Measurements from ENCODE around the gene PDE10A. TPM values are rescaled to one million over a fixed set of nuclear protein-coding genes. Genes with fewer than 3 reads are reported as not detected.

The PDE10A gene
- total and polyA plus RNA-seq, 9 of the 15 experiments (the other 6 are each of a cell fraction or from before 2014, with no cell fraction given), result 0.04 TPM; not detected in 8

DNA sequence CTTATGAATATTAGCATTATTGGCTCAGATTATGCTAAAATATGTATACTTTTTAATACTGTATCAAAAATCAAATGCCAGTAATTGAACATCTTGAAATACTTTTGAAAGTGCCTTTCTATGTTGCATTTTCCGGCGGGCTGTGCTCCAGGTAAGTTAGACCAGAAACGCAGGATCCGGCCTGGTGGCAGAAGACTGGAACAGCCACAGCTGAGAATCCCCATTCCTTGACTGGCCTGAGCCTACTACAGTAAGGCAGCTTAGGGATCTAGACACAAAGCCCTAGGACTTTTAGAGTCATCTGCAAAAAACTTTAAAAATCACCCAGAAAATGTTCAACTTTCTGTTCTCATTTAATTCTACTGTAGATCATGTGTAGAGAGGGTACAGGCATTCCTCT lies 214.8 kb downstream of the PDE10A start:
- Histone ChIP-seq H3K9ac (ENCODE audit: insufficient read depth in 1 of 2, low read depth in 2 of 2, low read length in 2 of 2) (no peak overlapping the region), H3K4me2 (ENCODE audit: insufficient read depth, low read length) (no peak overlapping the region), H3K4me3 (no peak overlapping the region), H3K9me3 (replicated peaks; ENCODE audit: control insufficient read depth, insufficient read depth, low read depth, low read length) (0 out of 2 replicates have a peak, but pooled peaks cover 2% of the 10 kb centered on the region), H3K36me3 (ENCODE audit: control insufficient read depth, insufficient read depth, low read length) (no peaks in the 10 kb centered on the region), H3K79me2 (ENCODE audit: control insufficient read depth, insufficient read depth, low read length) (no peaks in the 10 kb centered on the region), H3K27me3 (ENCODE audit: control insufficient read depth in 2 of 2, insufficient read depth in 2 of 2, low read length in 2 of 2) (no peaks in the 10 kb centered on the region), H3K27ac (ENCODE audit: extremely low read depth, low read depth, low read length) (no peak overlapping the region), H2AFZ (ENCODE audit: low read depth, low read length) (no peak overlapping the region), H3K4me1 (replicated peaks in 1 of 2; ENCODE audit: control insufficient read depth in 2 of 2, insufficient read depth in 2 of 2, low read length in 2 of 2) (no peaks in the 10 kb centered on the region), H4K20me1 (replicated peaks; ENCODE audit: control insufficient read depth, insufficient read depth, low read length) (no peaks in the 10 kb centered on the region), H3K9me1 (ENCODE audit: control insufficient read depth, insufficient read depth, low read length) (no peaks in the 10 kb centered on the region)
- POLR2A ChIA-PET, result no interaction called here
- WGBS (ENCODE audit: insufficient coverage, low coverage, missing lambda C conversion rate), result 0% methylated on average over 4 of the region's 4 CpGs
- no peak for ATAC-seq
- BruUV-seq (replicated peaks), result no TSS peak
- DNase-seq (ENCODE audit: extremely low read depth in 1 of 4, low spot score in 3 of 4), result no peak
- in situ Hi-C loops (cut with MboI) (no loop called here), intact Hi-C loops (cut with micrococcal nuclease) (loop anchor here (10.0 kb wide), 1 partner anchor 657 kb away; no protein-coding TSS in a partner anchor)
- FAIRE-seq, result no peak
- CTCF ChIA-PET (ENCODE audit: low intra/inter-chr PET ratio), result no interaction called here
- TF ChIP-seq, protein P1, sequence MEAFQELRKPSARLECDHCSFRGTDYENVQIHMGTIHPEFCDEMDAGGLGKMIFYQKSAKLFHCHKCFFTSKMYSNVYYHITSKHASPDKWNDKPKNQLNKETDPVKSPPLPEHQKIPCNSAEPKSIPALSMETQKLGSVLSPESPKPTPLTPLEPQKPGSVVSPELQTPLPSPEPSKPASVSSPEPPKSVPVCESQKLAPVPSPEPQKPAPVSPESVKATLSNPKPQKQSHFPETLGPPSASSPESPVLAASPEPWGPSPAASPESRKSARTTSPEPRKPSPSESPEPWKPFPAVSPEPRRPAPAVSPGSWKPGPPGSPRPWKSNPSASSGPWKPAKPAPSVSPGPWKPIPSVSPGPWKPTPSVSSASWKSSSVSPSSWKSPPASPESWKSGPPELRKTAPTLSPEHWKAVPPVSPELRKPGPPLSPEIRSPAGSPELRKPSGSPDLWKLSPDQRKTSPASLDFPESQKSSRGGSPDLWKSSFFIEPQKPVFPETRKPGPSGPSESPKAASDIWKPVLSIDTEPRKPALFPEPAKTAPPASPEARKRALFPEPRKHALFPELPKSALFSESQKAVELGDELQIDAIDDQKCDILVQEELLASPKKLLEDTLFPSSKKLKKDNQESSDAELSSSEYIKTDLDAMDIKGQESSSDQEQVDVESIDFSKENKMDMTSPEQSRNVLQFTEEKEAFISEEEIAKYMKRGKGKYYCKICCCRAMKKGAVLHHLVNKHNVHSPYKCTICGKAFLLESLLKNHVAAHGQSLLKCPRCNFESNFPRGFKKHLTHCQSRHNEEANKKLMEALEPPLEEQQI (IDR thresholded peaks at IDR 0.05), result no peak
- TF ChIP-seq RBM22 (IDR thresholded peaks at IDR 0.05; ENCODE audit: low read depth, low read length, poor library complexity, severe bottlenecking), result no peak
- no peak for TF ChIP-seq PHF21A (IDR thresholded peaks at IDR 0.05; ENCODE audit: borderline replicate concordance, low read depth)
- TF ChIP-seq NFATC3 (IDR thresholded peaks at IDR 0.05), result no peak
- TF ChIP-seq ARHGAP35 (IDR thresholded peaks at IDR 0.05; ENCODE audit: partially characterized antibody), result no peak
- TF ChIP-seq TRIM24 (IDR thresholded peaks at IDR 0.05), result no peak
